Right lobe of liver (tissue), 4 donors: ENCODE results near the gene C4orf51.

ENCODE experiments used
- CTCF ChIP-seq, 4 donors: fragments of 200-600 bp in 3 of 4; fragments of 450-650 bp in 1 of 4; IDR thresholded peaks; one replicate each; pipeline versions ENCODE4 v1.5.1 to v1.8.0; 2016 to 2022; ENCODE audit warnings: antibody characterized with exemption in 4 of 4, mild to moderate bottlenecking in 2 of 4
- POLR2A ChIP-seq: fragments of 450-650 bp; IDR thresholded peaks from one replicate; pipeline ENCODE4 v1.6.1; 2017; ENCODE audit warnings: antibody characterized with exemption, mild to moderate bottlenecking
- donor health status: DM: no; HTN: no; CAD: no.
- donor health status: DM: no; HTN: no; CAD: no.
- donor health status: DM: no; HTN: yes; CAD: no.

- no peak for TF ChIP-seq CTCF (IDR thresholded peaks at IDR 0.05)
- no peak for TF ChIP-seq POLR2A
These were observed 54.8 kb downstream of the C4orf51 start for GRCh38 chr4:145734576-145735346.
